Endodermal cell (in vitro differentiated cells): ENCODE data around the gene PRAME. TPM values are rescaled to one million over a fixed set of nuclear protein-coding genes. Genes with fewer than 3 reads are reported as not detected.

Experiments used
- DNase-seq: peaks from one replicate; pipeline ENCODE4 v3.0.0-alpha.2; 2017
- H3K27ac ChIP-seq: 2 replicates; pipeline ENCODE4 v1.5.1; 2013; ENCODE audit warnings: mild to moderate bottlenecking, low read depth, low read length, moderate library complexity
- H3K27me3 ChIP-seq: 2 replicates; pipeline ENCODE4 v1.6.1; 2013; ENCODE audit warnings: mild to moderate bottlenecking, low read length, moderate library complexity; ENCODE audit not compliant: insufficient read depth, control insufficient read depth, poor library complexity, severe bottlenecking
- H3K36me3 ChIP-seq: 2 replicates; pipeline ENCODE4 v1.7.0; 2013; ENCODE audit warnings: mild to moderate bottlenecking, low read length, moderate library complexity; ENCODE audit not compliant: control insufficient read depth, insufficient read depth
- H3K4me1 ChIP-seq: one replicate; pipeline ENCODE4 v1.7.0; 2013; ENCODE audit warnings: low read length; ENCODE audit not compliant: control insufficient read depth, insufficient read depth
- H3K4me3 ChIP-seq: 2 replicates; pipeline ENCODE4 v1.5.1; 2013; ENCODE audit warnings: mild to moderate bottlenecking, low read length, moderate library complexity
- H3K9ac ChIP-seq: 2 replicates; pipeline ENCODE4 v1.6.1; 2013; ENCODE audit warnings: mild to moderate bottlenecking, low read length, moderate library complexity; ENCODE audit not compliant: poor library complexity, severe bottlenecking; ENCODE audit errors: extremely low read depth
- H3K9me3 ChIP-seq: 2 replicates; pipeline ENCODE4 v1.6.1; 2013; ENCODE audit warnings: mild to moderate bottlenecking, low read length, moderate library complexity; ENCODE audit not compliant: control insufficient read depth
- H3K27ac Mint-ChIP-seq: 2 replicates; pipeline ENCODE4 v1.8.0; 2020; ENCODE audit warnings: mixed read lengths
- H3K27me3 Mint-ChIP-seq: 2 replicates; pipeline ENCODE4 v1.8.0; 2021; ENCODE audit warnings: mild to moderate bottlenecking, mixed read lengths; ENCODE audit not compliant: insufficient read depth
- H3K36me3 Mint-ChIP-seq: 2 replicates; pipeline ENCODE4 v1.8.0; 2020; ENCODE audit warnings: low read depth, mixed read lengths
- H3K4me1 Mint-ChIP-seq: 2 replicates; pipeline ENCODE4 v1.8.0; 2020; ENCODE audit warnings: mixed read lengths
- H3K4me3 Mint-ChIP-seq: 2 replicates; pipeline ENCODE4 v1.8.0; 2020; ENCODE audit warnings: mild to moderate bottlenecking, moderate library complexity, mixed read lengths
- H3K9me3 Mint-ChIP-seq: 2 replicates; pipeline ENCODE4 v1.8.0; 2020; ENCODE audit warnings: mild to moderate bottlenecking, mixed read lengths
- CTCF ChIP-seq: fragments of 200-600 bp; sonication (generic); conservative IDR thresholded peaks from 2 replicates; pipeline ENCODE4 v1.5.0; 2021; ENCODE audit warnings: antibody characterized with exemption, mild to moderate bottlenecking
- WGBS, 2 experiments: methylation state at CpG; one replicate each; pipeline versions ENCODE4 v1.1.5 to v1.1.7; 2013; ENCODE audit warnings: missing lambda C conversion rate in 2 of 2, mixed read lengths in 1 of 2; ENCODE audit not compliant: insufficient coverage in 1 of 2, insufficient read length in 1 of 2; 5-methylcytosine and 5-hydroxymethylcytosine counted together
- total RNA-seq, 2 donors: library from RNA; stranded (reverse); fragmentation: NEBNext Ultra II Directional in 1 of 2; extraction: Animal tissue kit (Norgen Biotek cat#: 25700) in 1 of 2; gene quantifications; 2 replicates in 1 of 2; 3 replicates in 1 of 2; pipeline ENCODE4 v1.2.1, GENCODE V29; 2021

PRAME gene
- total RNA-seq, 2 donors from 2014 or later: 0.35 TPM; not detected in 1

GRCh38 chr22:22556578-22556977 is 2.5 kb downstream of the PRAME start:
- H3K27me3 ChIP-seq: peaks cover 3% of the 10 kb centered on the region
- H3K9me3 ChIP-seq: no peaks in the 10 kb centered on the region
- H3K27me3 Mint-ChIP-seq: peaks cover 56% of the 10 kb centered on the region
- H3K36me3 Mint-ChIP-seq: no peaks in the 10 kb centered on the region
- TF ChIP-seq CTCF: no peak
- no peak overlapping the region for H3K27ac Mint-ChIP-seq
- no peak overlapping the region for H3K27ac ChIP-seq
- no peak overlapping the region for H3K9ac ChIP-seq
- H3K4me1 Mint-ChIP-seq: peaks cover 7% of the 10 kb centered on the region
- no peaks in the 10 kb centered on the region for H3K4me1 ChIP-seq
- H3K9me3 Mint-ChIP-seq: peaks cover 21% of the 10 kb centered on the region
- H3K36me3 ChIP-seq: no peaks in the 10 kb centered on the region
- WGBS, 2 experiments: 94% methylated on average over 12 to 14 of the region's 14 CpGs
- H3K4me3 ChIP-seq: no peak overlapping the region
- DNase-seq: no peak
- no peak overlapping the region for H3K4me3 Mint-ChIP-seq

GRCh38 chr22:22555596-22555995 is 3.5 kb downstream of the PRAME start:
- H3K9ac ChIP-seq: no peak overlapping the region
- H3K4me3 ChIP-seq: no peak overlapping the region
- H3K36me3 ChIP-seq: no peaks in the 10 kb centered on the region
- peaks cover 7% of the 10 kb centered on the region for H3K4me1 Mint-ChIP-seq
- 95 to 96% methylated on average over 6 to 9 of the region's 9 CpGs for WGBS, 2 experiments
- peaks cover 66% of the 10 kb centered on the region for H3K27me3 Mint-ChIP-seq
- H3K9me3 Mint-ChIP-seq: peaks cover 21% of the 10 kb centered on the region
- no peak overlapping the region for H3K4me3 Mint-ChIP-seq
- H3K27me3 ChIP-seq: peaks cover 13% of the 10 kb centered on the region
- no peak for DNase-seq
- no peak overlapping the region for H3K27ac ChIP-seq
- no peaks in the 10 kb centered on the region for H3K4me1 ChIP-seq
- no peak overlapping the region for H3K27ac Mint-ChIP-seq
- H3K9me3 ChIP-seq: no peaks in the 10 kb centered on the region
- no peaks in the 10 kb centered on the region for H3K36me3 Mint-ChIP-seq
- TF ChIP-seq CTCF: no peak

GRCh38 chr22:22554587-22555284 is 4.3 kb downstream of the PRAME start:
- Mint-ChIP-seq H3K4me1 (peaks cover 7% of the 10 kb centered on the region), H3K27ac (no peak overlapping the region), H3K9me3 (peaks cover 16% of the 10 kb centered on the region), H3K4me3 (no peak overlapping the region), H3K27me3 (peaks cover 69% of the 10 kb centered on the region), H3K36me3 (no peaks in the 10 kb centered on the region)
- Histone ChIP-seq H3K4me1 (no peaks in the 10 kb centered on the region), H3K9ac (no peak overlapping the region), H3K9me3 (no peaks in the 10 kb centered on the region), H3K4me3 (no peak overlapping the region), H3K27me3 (peaks cover 22% of the 10 kb centered on the region), H3K27ac (no peak overlapping the region), H3K36me3 (no peaks in the 10 kb centered on the region)
- no peak for TF ChIP-seq CTCF
- WGBS, 2 experiments: 88% methylated on average over 4 of the region's 4 CpGs; no CpG with 5 or more reads in 1 of the 2 experiments
- no peak for DNase-seq
